Fibroblast of mammary gland (primary cell): ENCODE results near the gene PPIF.

Source experiments
- DNase-seq: peaks from one replicate; pipeline ENCODE4 v3.0.0-alpha.2; 2010; ENCODE audit warnings: low read depth
- H3K4me3 ChIP-seq: 2 replicates; pipeline ENCODE4 v1.5.1; 2011; ENCODE audit warnings: low read depth, mild to moderate bottlenecking, low read length, moderate library complexity; ENCODE audit not compliant: control insufficient read depth
- CTCF ChIP-seq: conservative IDR thresholded peaks from 2 replicates; pipeline ENCODE4 v1.5.1; 2011; ENCODE audit warnings: low read depth, low read length, inconsistent platforms; ENCODE audit not compliant: control insufficient read depth, insufficient read depth

Gene PPIF

GRCh38 chr10:79372871-79373270 lies 25.6 kb downstream of the PPIF start:
- no peak for DNase-seq
- TF ChIP-seq CTCF, result no peak
- H3K4me3 ChIP-seq, result no peak overlapping the region

- peak; percentile 69 for DNase-seq
- peak; percentile 93 for TF ChIP-seq CTCF
- no peak overlapping the region for H3K4me3 ChIP-seq
Observed at GRCh38 chr10:79374312-79375191, 27.3 kb downstream of the PPIF start.

GRCh38 chr10:79375321-79376077 lies 28.2 kb downstream of the PPIF start:
- no peak for TF ChIP-seq CTCF
- no peak overlapping the region for H3K4me3 ChIP-seq
- peak; percentile 43 for DNase-seq

GRCh38 chr10:79376078-79376628 lies 28.9 kb downstream of the PPIF start:
- no peak for DNase-seq
- no peak overlapping the region for H3K4me3 ChIP-seq
- no peak for TF ChIP-seq CTCF

- no peak for DNase-seq
- H3K4me3 ChIP-seq, result no peak overlapping the region
- no peak for TF ChIP-seq CTCF
Observed at GRCh38 chr10:79376751-79377556, 29.7 kb downstream of the PPIF start.
